ENCODE measurements around the gene GPR87. TPM values are rescaled to one million over a fixed set of nuclear protein-coding genes. Genes with fewer than 3 reads are reported as not detected.

The GPR87 gene
- total RNA-seq, 3 donors from 2014 or later (not counting 1 experiment from before 2014, with no cell fraction given): not detected

- H3K27ac Mint-ChIP-seq: no peak overlapping the region
- Histone ChIP-seq H3K4me3 (ENCODE audit: low read length) (no peak overlapping the region), H3K36me3 (ENCODE audit: control insufficient read depth, insufficient read depth, low read length) (no peaks in the 10 kb centered on the region), H3K27me3 (ENCODE audit: control insufficient read depth, insufficient read depth, low read length) (no peaks in the 10 kb centered on the region), H3K4me1 (ENCODE audit: control insufficient read depth, insufficient read depth, low read length) (no peaks in the 10 kb centered on the region), H3K27ac (ENCODE audit: low read length) (no peak overlapping the region), H3K9me3 (ENCODE audit: control insufficient read depth, insufficient read depth, low read length) (no peaks in the 10 kb centered on the region)
- H3K36me3 Mint-ChIP-seq: no peaks in the 10 kb centered on the region
- H3K4me3 Mint-ChIP-seq: no peak overlapping the region
- peaks cover 0 to 5% of the 10 kb centered on the region in 2 donors for H3K27me3 Mint-ChIP-seq (ENCODE audit: low read depth in 2 of 2)
- DNase-seq: no peak
- no peak for ATAC-seq
- intact Hi-C loops (cut with micrococcal nuclease): no loop called here
- no peaks in the 10 kb centered on the region for H3K4me1 Mint-ChIP-seq
- no peak for TF ChIP-seq CTCF (IDR thresholded peaks at IDR 0.05)
- 89% methylated on average over 6 of the region's 6 CpGs for WGBS (ENCODE audit: insufficient coverage)
- H3K9me3 Mint-ChIP-seq: no peaks in the 10 kb centered on the region
Measured at GRCh38 chr3:151293127-151293526, 23.5 kb downstream of the GPR87 start.

- Histone ChIP-seq H3K27ac (ENCODE audit: low read length) (no peak overlapping the region), H3K9me3 (ENCODE audit: control insufficient read depth, insufficient read depth, low read length) (no peaks in the 10 kb centered on the region), H3K4me3 (ENCODE audit: low read length) (no peak overlapping the region), H3K4me1 (ENCODE audit: control insufficient read depth, insufficient read depth, low read length) (no peaks in the 10 kb centered on the region), H3K36me3 (ENCODE audit: control insufficient read depth, insufficient read depth, low read length) (no peaks in the 10 kb centered on the region), H3K27me3 (ENCODE audit: control insufficient read depth, insufficient read depth, low read length) (no peaks in the 10 kb centered on the region)
- Mint-ChIP-seq H3K27me3 (ENCODE audit: low read depth in 2 of 2) (peaks cover 0 to 8% of the 10 kb centered on the region in 2 donors), H3K4me3 (no peak overlapping the region), H3K36me3 (no peaks in the 10 kb centered on the region), H3K9me3 (no peaks in the 10 kb centered on the region), H3K4me1 (no peaks in the 10 kb centered on the region), H3K27ac (no peak overlapping the region)
- ATAC-seq (no peak), DNase-seq (no peak)
- WGBS (ENCODE audit: insufficient coverage): 88% methylated on average over 3 of the region's 3 CpGs
- intact Hi-C loops (cut with micrococcal nuclease): loop anchor here (2.0 kb wide), 1 partner anchor 546 kb away; no protein-coding TSS in a partner anchor
- no peak for TF ChIP-seq CTCF (IDR thresholded peaks at IDR 0.05)
Measured at GRCh38 chr3:151290673-151291072, 25.9 kb downstream of the GPR87 start.

GRCh38 chr3:151289445-151289844 lies 27.2 kb downstream of the GPR87 start:
- TF ChIP-seq CTCF (IDR thresholded peaks at IDR 0.05): no peak
- ATAC-seq (no peak), DNase-seq (no peak)
- Histone ChIP-seq H3K4me3 (ENCODE audit: low read length) (no peak overlapping the region), H3K27ac (ENCODE audit: low read length) (no peak overlapping the region), H3K4me1 (ENCODE audit: control insufficient read depth, insufficient read depth, low read length) (no peaks in the 10 kb centered on the region), H3K9me3 (ENCODE audit: control insufficient read depth, insufficient read depth, low read length) (no peaks in the 10 kb centered on the region), H3K36me3 (ENCODE audit: control insufficient read depth, insufficient read depth, low read length) (no peaks in the 10 kb centered on the region), H3K27me3 (ENCODE audit: control insufficient read depth, insufficient read depth, low read length) (no peaks in the 10 kb centered on the region)
- WGBS (ENCODE audit: insufficient coverage): 0% methylated on average over 2 of the region's 3 CpGs
- intact Hi-C loops (cut with micrococcal nuclease): no loop called here
- Mint-ChIP-seq H3K27ac (no peak overlapping the region), H3K4me3 (no peak overlapping the region), H3K36me3 (no peaks in the 10 kb centered on the region), H3K4me1 (no peaks in the 10 kb centered on the region), H3K27me3 (ENCODE audit: low read depth in 2 of 2) (peaks cover 0 to 8% of the 10 kb centered on the region in 2 donors), H3K9me3 (no peaks in the 10 kb centered on the region)

DNA sequence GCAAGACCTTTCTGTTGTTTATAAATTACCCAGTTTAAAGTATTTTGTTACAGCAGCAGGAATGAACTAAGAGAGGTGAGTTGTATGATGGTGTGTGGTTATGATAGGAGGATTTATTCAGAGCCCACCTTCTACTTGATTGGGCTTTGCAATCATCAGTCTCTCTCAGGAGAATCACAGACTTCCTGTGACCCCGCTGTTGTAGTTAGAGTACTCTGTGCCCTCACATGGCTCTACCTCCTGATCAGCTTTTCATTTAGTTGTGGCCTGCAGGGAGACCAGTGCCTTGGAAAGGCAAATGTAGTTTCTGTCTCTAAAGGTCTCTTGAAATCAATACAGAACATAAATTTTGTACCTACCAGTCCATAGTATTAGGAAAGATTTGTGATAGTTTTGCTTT lies 30.7 kb downstream of the GPR87 start:
- 60% methylated on average over 1 of the region's 1 CpG for WGBS (ENCODE audit: insufficient coverage)
- no peaks in the 10 kb centered on the region for H3K9me3 ChIP-seq (ENCODE audit: control insufficient read depth, insufficient read depth, low read length)
- intact Hi-C loops (cut with micrococcal nuclease): no loop called here
- no peaks in the 10 kb centered on the region for H3K9me3 Mint-ChIP-seq
- H3K4me1 Mint-ChIP-seq: no peaks in the 10 kb centered on the region
- DNase-seq (no peak), ATAC-seq (no peak)
- H3K4me1 ChIP-seq (ENCODE audit: control insufficient read depth, insufficient read depth, low read length): no peaks in the 10 kb centered on the region
- no peak for TF ChIP-seq CTCF (IDR thresholded peaks at IDR 0.05)
- no peaks in the 10 kb centered on the region for H3K27me3 ChIP-seq (ENCODE audit: control insufficient read depth, insufficient read depth, low read length)
- H3K4me3 ChIP-seq (ENCODE audit: low read length): no peak overlapping the region
- H3K27ac Mint-ChIP-seq: no peak overlapping the region
- peaks cover 0 to 2% of the 10 kb centered on the region in 2 donors for H3K27me3 Mint-ChIP-seq (ENCODE audit: low read depth in 2 of 2)
- H3K36me3 ChIP-seq (ENCODE audit: control insufficient read depth, insufficient read depth, low read length): no peaks in the 10 kb centered on the region
- no peaks in the 10 kb centered on the region for H3K36me3 Mint-ChIP-seq
- no peak overlapping the region for H3K27ac ChIP-seq (ENCODE audit: low read length)
- H3K4me3 Mint-ChIP-seq: no peak overlapping the region
